HPDE6-E6E7 (cell line): ENCODE measurements around the gene LDLRAD4.
A peak's percentile ranks its signal among the peaks of the same experiment; 100 is the strongest.

Source experiments
- DNase-seq: peaks from one replicate; pipeline ENCODE4 v3.0.0; 2011; ENCODE audit warnings: missing footprints; ENCODE audit errors: extremely low spot score

The LDLRAD4 gene

DNA sequence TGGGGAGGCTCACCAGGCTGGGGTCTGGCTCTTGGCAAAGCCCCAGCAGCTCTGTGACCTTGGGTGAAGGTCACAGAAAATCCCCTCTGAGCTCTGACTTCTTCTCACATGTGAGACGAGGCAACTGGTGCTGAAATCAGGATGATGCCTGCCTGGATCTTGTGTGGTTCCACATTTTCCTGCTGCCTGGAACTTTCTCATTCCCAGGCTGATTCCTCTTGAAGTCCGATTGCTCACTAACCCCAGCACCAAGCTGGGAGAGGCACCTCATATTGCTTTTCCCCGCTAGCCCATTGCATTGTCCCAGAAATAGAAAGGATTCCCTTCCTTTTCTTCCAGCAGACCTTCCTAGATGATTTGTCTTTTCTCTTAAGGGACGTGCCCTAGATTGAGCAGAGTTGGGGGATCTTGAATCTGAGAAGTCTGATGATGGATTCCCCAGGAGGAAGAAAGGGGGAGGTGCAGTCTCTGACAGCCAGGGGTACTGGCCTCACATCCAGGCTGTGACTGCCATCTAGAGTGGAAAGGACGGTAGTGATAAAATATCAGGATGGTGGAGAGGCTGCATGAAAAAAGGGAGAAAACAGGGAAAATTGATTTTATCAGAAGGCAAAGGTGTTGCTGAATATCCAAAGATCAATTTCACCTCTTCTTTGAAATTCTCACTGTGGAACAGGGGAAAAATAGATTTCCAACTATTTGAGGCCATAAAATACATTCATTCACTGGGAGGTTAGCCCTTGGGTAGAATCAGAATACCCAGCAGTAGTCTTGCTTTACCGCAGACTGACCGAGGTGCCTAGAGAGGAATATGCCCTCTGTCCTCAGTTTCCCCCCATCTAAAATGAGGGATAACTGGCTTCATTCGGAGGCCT, 411.5 kb downstream of the LDLRAD4 start:
- peak; percentile 67 for DNase-seq

DNA sequence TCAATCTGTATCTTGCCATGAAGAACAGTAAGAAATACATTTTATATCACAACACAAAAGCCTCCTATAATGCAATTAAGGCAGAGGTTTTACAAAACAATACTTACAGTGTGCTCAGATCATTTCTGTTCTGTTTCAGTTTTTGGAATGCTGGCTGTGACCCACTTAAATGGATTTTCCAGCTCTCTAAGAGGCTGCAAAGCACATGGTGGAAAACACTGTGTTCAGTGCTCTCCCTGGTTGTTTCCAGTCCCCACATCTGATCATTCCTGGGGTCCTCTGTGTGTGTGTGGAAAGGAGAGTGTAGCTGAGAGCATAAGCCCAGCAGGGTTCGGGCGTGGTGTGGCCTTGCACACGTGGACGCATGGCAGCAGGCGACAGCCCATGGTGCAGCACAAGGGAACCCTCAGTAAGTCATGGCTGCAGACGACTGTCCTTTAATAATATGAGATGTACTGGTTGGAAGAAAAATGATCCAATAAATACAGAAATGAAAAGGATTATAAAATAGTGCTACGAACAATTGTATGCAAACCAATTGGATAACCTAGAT, 412.2 kb downstream of the LDLRAD4 start:
- DNase-seq: no peak

DNA sequence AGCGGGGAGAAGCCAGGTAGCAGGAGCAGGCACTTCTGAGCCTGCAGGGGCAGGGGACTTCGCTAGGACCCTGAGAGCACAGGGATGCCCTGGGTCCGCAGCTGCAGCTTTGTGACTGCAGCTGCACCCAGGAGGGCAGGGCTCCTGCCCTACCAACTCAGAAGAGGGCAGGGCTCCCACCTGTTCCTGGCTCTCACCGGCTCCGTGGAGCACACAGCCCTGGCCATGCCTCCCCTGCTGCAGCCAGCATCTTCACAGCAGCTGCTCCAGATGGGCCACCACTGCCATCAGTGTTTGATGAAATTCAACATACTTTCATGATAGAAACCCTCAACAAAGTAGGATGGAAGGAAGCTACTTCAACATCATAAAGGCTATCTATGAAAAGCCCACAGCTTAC, 415.1 kb downstream of the LDLRAD4 start:
- no peak for DNase-seq

DNA sequence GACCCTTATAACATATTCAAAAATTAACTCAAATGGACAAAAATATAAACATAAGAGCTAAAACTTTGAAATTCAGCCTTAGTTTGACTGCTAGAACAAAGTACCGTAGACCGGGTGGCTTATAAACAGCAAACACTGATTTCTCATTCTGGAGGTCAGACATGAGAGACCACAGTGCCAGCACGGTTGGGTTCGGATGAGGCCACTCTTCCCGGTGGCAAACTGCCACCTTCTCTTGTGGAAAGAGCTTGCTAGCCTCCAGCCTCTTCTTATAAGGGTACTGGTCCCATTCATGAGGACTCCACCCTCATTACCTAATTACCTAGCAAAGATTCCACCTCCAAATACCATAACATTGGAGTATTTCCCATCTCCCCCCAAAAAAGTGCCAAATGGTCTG, 416.5 kb downstream of the LDLRAD4 start:
- DNase-seq: no peak

DNA sequence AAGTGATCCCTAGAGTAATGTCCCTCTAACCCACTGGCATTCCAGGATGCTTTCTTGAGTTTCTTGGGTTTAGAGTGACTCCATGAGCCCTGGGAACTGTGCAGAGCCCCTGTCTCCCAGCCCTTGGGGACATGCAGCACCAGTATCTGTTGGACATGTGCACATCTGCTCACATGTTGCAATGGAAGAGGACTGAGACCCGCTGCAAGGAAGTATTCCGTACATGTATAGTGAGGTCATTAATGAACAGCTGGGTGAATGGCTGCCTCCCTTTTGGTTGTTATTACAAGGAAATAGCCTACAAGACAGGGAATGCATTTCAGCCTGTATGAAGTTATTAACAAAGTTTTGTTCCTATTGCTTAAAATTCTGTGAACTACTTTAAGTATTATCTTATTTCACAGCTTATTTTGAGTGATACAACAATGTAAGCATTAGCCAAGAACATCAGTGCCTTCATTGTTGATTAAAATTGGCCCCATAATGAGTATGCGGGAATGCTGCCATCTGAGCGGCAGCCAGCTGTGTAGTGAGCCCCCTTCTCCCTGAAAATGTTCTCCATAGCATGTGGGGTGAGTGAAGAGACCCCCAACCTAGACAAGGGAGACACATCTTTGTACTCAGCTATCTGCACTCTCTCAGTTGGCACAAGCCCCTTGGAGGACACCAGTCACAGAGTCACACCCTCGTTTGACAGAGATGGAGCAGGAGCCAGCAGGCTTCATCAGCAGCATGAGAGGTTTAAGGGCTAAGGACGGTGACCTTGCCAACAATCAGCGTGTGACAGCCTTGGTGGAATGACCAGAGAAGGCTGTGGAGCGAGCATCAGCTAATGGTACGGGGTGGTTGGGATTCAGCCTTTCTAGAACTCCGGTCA, 420.4 kb downstream of the LDLRAD4 start:
- no peak for DNase-seq

DNA sequence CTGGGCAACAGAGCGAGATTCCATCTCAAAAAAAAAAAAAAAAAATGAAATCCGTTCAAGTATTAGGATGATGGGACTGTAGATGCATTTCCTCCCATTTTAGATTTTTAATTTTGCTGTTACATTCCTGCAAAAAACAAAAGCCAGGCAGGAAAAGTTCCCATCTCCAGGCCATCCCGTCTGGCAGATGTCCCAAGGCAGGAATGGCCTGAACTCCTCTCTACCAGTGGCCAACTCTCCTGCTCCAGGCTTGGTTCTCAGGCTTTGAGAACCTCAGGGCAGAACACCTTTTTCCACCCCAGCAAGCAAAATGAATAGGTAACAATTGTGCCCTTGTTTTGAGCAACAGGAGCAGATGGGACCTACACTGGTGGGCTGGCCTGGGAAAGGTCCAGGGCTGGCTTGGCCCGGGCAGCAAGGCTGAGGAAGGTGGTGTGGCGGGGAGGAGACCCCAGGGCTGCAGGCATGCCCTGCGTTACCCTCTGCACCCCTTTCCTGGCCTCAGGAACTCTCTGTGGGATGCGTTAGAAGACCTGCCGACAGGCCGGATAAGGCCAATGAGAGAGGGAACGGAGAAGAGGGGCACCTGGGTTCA, 421.8 kb downstream of the LDLRAD4 start:
- no peak for DNase-seq

DNA sequence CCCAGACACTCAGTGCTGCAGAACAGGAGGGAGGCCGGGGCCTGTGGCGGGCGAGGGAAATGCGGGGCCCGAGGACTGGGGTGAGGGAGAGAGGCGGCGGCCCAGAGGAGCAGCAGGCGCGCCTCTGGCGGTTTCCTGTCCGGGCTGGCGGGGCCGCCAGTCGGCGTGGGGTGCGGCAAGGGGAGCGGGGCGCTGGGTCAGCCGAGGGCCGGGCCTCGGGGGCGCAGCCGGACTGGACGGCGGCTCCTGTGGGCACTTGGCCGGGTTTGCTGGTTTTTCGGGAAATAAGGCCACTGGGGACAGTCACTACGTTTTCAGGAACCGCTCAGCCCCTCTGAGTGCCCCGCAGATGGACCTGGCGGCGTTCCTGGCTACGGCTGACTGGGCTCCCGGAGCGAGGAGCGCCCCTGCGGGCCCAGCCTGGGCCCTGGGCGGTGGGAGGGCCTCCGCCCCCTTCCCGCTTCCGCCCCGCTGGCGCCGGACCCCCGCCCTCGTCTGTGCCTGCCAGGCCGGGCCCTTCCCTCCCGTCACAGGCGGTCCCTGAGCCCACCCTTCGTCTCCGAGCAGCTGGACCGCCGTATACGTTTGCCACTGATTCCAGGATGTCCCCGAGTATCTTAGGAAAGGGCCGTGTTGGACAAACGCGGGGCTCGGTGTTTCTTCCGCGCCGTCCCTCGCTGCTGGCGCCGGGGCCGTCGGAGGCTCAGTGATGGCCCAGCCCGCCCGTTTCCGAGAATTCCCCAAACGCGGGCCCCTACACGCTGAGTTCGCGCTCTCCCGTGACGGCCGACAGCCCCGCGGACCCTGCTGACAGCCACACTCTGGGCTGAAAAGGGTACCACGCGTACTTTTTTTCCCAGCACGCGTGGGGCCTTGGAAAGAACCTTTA, 423.2 kb downstream of the LDLRAD4 start:
- peak; percentile 11 for DNase-seq

DNA sequence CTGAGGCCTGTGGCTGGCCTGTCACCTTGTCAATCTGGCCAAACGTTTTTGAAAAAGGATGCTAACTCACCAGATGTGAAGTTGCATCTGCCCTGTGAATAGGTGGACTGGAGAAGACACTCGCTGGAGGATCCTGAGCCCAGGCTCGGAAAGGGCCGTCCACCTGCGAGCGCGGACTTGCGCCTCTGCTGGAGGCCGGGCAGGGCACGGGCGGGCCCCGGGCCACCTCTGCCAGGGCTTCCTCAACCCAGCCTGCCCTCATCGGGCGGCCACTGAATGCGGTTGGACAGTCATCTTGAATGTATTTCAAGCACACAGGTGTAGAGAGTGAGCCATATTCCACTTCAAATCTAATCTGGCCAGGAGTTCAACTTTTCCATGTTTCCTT, 423.9 kb downstream of the LDLRAD4 start:
- no peak for DNase-seq

DNA sequence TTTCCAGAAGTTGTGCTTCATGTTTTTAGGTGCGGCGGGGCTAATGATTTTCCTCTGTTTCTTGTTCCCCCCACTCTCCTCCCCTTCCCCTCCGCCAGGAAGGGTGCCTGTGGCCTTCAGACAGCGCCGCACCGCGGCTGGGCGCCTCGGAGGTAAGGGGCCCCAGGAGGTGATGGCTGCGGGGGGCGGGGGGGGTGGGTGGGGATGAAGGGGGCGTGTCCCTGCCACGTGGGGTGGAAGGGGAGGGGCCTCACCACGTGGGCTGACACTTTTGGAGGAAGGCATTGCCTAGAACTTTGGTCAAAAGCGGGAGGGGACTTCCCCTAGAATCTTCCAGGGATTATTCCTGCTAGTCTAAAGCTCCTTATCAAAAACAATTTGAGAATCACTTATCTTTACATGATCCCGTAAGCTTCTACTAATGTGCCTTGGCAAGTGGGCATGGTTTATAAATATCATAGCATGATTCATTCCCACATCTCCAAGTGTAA, 424.7 kb downstream of the LDLRAD4 start:
- DNase-seq: no peak

DNA sequence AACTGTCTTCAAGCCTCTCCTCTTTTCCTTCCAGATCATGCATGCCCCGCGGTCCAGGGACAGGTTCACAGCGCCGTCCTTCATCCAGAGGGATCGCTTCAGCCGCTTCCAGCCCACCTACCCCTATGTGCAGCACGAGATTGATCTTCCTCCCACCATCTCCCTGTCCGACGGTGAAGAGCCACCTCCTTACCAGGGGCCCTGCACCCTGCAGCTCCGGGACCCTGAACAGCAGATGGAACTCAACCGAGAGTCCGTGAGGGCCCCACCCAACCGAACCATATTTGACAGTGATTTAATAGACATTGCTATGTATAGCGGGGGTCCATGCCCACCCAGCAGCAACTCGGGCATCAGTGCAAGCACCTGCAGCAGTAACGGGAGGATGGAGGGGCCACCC, 426.5 kb downstream of the LDLRAD4 start:
- no peak for DNase-seq

DNA sequence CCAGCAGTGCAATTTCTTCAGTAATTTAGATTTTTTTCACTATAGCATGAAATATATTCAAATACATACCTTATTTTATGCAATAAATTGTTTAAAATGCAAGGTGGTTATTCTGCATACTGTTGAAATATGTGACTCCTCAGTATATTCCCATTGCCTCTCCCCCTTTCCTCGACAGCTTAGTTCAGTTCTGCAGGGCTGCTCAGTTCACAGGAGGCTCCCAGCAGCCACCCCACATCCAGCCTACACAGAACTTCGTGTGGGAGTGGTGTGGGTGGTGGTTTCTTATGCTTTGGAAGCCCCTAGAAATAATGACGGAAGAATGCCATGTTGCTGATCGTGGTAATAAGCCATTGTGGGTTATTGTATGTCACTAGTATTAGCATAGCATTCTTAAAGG, 428.1 kb downstream of the LDLRAD4 start:
- DNase-seq: no peak

DNA sequence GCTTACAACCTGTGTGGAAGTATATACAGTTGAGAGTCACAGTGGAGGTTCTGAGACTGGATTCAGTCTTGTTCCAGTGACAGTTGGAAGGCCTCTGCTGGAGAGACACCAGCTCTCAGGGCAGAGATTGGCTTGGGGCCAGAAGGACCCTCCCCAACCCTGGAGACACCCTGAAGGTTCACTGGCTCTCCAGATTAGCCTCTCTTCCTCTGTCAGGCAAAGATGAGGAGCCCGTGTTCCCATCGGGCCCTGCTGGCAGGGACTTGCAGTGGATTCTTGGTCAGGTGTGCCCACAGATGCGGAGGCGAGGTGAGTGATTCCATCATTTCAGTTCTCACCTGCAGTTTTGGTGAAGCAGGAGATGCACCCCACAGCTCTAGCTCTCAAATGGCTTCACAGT, 429.2 kb downstream of the LDLRAD4 start:
- no peak for DNase-seq

DNA sequence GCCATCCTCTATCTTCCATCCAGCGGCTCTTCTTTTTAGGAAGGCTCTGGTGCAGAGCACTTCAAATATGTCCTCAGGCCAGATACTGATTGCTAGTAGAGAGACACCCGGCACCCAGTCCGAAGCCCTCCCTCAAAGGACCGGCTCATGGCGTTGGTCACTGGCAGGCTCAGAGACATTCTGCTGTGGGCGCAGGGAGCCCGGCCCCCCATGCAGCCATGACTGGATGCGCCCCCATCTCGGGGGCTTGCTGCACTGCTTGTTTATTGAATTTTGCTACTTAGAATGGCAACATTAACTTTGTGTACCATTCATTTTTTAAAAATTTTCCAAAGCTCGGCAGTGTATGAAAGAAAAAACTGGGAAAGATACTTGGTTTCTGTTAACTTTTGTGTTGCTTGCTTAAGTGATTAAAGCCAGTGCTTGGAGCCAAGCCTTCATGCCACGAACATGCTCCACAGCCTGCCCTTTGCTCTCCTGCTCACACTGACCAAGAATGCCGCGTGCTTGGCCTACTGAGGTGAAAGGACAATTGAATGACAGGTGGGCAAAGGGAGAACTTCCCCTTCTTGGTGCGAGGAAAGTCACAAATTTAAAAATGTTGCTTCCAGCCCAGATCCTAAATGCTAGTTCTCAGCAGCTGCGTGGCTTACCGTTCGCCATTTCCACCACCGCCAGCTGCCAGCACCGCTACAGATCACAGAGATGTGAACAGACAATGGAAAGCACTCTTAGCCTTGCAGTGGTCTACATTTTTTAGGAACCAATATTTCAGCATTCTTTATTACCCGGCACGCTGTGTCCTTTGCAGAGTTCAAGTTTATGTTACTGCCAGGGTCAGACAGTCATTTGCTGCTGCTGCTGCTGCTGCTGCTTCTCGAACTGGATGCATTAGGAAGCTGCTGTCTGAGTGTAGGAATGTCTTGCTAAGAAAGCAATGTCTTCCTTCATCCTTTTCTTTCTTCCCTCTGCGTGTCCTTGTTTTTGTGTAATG, 431.1 kb downstream of the LDLRAD4 start:
- no peak for DNase-seq

DNA sequence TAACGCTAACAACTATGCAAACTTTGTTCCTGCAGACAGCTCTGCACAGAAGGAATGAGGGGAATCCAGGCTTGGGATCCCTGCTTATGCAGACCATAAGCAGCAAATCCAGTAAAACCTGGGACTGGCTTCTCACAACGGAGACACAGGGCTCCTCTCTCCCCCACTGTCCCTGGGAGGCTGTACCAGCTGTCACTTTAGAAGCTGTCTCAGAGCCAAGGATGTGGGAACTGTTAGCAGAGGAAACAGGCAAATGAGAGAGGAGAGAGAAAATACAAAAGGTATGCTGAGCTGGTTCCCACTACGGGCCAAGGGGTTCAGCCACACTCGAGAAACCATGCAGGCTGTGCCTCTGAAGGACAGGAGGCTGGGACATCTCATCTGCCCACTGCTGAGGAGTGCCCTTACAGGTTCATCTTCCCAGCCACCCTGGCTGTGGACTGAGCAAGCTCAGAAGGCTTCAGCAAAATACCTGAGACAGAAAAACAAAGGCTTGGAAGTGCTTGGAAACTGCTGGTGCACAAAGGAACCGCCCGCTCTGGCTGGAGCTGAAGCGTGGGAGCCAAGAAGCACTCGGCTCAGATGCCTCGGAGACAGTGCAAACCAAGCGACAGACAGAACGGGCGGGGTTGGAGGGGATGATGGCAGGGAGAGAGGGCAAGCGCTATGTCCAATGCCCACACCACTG, 435.3 kb downstream of the LDLRAD4 start:
- DNase-seq: no peak

DNA sequence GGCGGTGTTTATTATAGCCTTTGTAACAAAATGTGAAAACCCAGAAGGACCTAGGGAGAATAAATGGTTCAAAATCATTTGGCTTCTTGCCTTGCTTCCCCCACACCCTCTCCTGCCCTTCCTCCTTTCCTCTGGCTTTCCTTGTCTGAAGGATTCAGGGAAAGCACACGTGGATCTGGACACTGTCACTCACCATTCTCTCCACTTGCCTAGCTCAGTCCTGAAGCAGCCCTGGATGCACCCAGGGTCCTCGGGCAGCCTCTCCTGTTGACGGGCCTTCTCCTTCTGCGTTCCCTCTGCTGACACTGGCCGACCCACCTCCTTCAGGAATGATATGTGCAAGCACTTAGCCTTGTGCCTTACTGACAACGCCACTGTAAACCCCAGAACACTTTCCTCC, 439.4 kb downstream of the LDLRAD4 start:
- DNase-seq: no peak

DNA sequence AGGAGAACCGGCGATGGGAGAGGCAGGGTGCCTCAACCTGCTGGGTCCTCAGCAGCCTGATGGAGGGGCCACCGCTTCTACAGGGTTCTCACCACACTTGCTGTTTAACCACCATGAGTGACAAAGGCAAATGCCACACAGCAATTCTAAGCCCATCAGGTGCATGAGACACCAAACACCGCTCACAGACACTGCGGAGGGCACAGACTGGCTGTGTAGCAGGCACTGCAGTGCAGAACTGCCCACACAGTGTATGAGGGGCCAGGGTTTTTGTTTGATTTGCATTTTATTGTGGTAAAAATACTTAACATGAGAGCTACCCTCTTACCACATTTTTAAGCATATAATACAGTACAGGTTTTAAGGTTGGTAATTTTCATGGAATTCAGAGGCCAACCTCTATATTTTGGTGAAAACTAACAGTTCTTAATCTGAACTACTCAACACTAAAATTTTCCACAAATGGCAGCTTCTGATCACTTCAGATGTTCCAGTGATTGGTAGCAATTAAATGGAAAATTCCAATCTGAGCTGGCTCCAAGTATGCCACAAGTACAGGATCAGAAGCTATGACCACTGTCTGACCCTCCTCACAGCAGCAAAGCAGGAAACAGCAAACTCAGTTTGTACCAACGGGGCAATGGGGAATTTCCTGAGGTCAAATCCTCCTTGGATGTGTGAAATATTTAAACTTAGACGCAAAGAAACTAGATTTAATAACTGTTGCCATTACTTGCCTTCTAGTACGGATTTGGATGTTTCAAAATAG, 440.1 kb downstream of the LDLRAD4 start:
- no peak for DNase-seq

DNA sequence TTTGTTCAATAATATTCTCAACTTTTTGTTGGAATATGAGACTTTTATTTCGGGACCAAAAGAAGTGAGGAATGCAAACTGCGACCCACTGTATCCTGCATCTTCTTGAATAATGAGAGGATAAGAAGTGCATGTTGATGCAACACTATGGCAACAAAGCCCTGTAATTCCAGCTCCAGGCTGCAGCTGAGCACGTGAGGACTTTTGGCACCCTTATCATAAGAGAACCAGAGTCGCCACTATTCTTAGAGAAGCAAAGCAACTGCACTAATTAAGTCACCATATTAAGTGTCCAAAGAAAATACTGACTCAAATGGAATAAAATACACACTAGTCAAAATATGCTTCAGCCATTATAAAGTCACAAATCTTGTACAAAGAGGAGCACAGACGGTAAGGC, 441.9 kb downstream of the LDLRAD4 start:
- no peak for DNase-seq

DNA sequence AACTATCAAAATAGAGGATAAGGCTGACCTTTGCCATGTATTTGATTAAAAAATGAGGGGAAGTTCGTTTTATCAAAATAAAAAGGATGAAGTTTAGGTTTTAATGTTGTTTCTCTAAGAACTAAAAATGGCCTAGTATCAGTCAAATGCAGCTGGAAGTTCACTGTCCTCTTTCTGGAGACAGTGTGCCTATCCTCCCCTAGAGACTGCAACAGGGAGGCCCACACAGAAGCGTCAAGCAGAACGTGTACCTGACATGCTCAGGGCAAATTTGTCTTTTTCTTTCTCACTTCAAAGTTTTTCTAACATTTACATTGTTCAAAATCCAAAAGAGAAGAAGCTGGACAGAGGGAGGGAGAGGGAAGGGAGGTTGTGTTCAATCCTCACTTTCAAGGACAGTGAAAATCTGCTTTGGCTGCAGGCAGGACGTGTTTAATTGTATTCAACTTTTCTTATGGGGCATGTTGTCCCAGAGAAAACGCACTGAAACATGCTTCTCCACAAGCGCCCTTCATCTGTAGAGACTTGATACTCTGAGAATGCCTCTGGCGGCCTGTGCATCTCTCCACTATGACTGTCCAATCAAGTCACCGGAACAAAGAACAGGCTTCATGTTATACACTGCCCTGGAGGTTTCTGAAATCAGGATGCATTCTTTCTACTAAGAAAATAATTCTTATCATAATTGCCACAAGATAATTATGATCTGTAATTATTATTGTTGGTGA, 442.7 kb downstream of the LDLRAD4 start:
- no peak for DNase-seq
